Measurements from ENCODE around the gene SNTG2. TPM values are rescaled to one million over a fixed set of nuclear protein-coding genes. Genes with fewer than 3 reads are reported as not detected.

Gene SNTG2
- total and polyA plus RNA-seq, 10 of the 15 experiments (the other 5 are each of a cell fraction or from before 2014, with no cell fraction given): not detected

DNA sequence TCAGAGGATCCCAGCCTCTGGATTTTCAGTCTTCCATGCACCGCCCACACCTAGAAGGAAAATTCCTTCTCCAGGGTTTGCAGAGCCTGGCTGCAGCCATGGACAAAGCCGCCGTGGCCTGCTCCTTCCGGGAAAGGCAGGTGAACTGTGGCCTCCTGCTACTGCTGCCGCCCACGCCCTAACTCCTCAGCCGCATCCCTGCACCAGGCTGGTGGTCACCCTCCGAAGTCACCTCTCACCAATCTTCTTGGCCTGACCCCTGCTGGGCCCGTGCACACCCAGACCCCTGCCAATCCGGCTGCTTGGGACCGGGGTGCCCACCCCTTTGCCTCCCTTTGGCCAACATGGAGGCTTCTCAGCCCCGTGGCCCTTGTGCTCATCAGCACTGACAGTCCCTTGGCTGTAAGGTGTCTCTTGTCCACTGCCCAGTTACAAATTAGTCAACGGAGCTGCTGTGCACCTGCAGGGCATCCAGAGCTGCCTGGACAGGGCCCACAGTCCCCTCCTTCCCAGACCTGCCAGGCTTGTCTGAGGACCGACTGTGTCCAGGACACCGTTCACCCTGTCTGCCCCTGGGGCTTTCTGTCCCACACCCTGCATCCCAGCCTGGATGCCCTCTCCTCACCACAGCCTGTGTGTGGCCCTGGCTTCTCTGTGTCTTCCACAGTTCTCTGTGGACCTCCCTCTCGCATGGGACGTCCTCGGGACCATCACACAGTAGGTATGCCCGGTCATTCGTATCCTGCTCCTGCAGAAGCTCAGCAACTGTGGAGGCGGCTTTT is 332.6 kb downstream of the SNTG2 start:
- in situ Hi-C loops (cut with MboI): no loop called here
- SMC1A ChIA-PET (ENCODE audit: uncharacterized antibody, unreplicated experiment): no interaction called here
- no TSS peak for BruUV-seq (replicated peaks)

More for the DNA sequence above, 332.6 kb downstream of the SNTG2 start:
- Histone ChIP-seq H3K9ac (ENCODE audit: control insufficient read depth, insufficient read depth, low read length) (no peak overlapping the region), H3K36me3 (ENCODE audit: control insufficient read depth in 2 of 2, insufficient read depth in 2 of 2, low read length in 1 of 2) (no peaks in the 10 kb centered on the region), H2AFZ (ENCODE audit: control insufficient read depth, low read depth, low read length) (no peak overlapping the region), H3K79me2 (ENCODE audit: control insufficient read depth, insufficient read depth, low read length) (no peaks in the 10 kb centered on the region), H3K4me3 (no peak overlapping the region), H4K20me1 (ENCODE audit: control insufficient read depth, insufficient read depth) (no peaks in the 10 kb centered on the region), H3K4me2 (ENCODE audit: control insufficient read depth, insufficient read depth) (no peak overlapping the region), H3K4me1 (ENCODE audit: control insufficient read depth, insufficient read depth, low read length) (no peaks in the 10 kb centered on the region), H3K27ac (ENCODE audit: control insufficient read depth, insufficient read depth) (no peak overlapping the region), H3K27me3 (replicated peaks in 1 of 2; ENCODE audit: control insufficient read depth in 2 of 2, insufficient read depth in 2 of 2, low read length in 1 of 2) (no peaks in the 10 kb centered on the region), H3K9me3 (replicated peaks; ENCODE audit: control insufficient read depth, insufficient read depth, low read length) (no peaks in the 10 kb centered on the region)
- no peak for FAIRE-seq
- intact Hi-C loops (cut with micrococcal nuclease; ENCODE audit: unreplicated experiment): no loop called here
- CTCF ChIA-PET: no interaction called here
- POLR2A ChIA-PET: no interaction called here
- RAD21 ChIA-PET (ENCODE audit: unreplicated experiment): no interaction called here
- no peak for DNase-seq (ENCODE audit: low read depth, low spot score)
- 46% methylated on average over 20 of the region's 21 CpGs for WGBS (ENCODE audit: insufficient coverage, insufficient replicate concordance, low lambda C conversion rate, missing lambda C conversion rate)
- no peak for ATAC-seq
- no peak for TF ChIP-seq CHD4 (IDR thresholded peaks at IDR 0.05)
- TF ChIP-seq PML (IDR thresholded peaks at IDR 0.05; ENCODE audit: low read length): no peak
- TF ChIP-seq CBX5 (IDR thresholded peaks at IDR 0.05; ENCODE audit: low read depth): no peak
- TF ChIP-seq SP1 (IDR thresholded peaks at IDR 0.05; ENCODE audit: low read depth, low read length): no peak
- TF ChIP-seq, protein P1, sequence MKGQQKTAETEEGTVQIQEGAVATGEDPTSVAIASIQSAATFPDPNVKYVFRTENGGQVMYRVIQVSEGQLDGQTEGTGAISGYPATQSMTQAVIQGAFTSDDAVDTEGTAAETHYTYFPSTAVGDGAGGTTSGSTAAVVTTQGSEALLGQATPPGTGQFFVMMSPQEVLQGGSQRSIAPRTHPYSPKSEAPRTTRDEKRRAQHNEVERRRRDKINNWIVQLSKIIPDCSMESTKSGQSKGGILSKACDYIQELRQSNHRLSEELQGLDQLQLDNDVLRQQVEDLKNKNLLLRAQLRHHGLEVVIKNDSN (IDR thresholded peaks at IDR 0.05; ENCODE audit: borderline replicate concordance, extremely low read length, insufficient read depth, low read depth, low read length): no peak
- TF ChIP-seq, protein P2, sequence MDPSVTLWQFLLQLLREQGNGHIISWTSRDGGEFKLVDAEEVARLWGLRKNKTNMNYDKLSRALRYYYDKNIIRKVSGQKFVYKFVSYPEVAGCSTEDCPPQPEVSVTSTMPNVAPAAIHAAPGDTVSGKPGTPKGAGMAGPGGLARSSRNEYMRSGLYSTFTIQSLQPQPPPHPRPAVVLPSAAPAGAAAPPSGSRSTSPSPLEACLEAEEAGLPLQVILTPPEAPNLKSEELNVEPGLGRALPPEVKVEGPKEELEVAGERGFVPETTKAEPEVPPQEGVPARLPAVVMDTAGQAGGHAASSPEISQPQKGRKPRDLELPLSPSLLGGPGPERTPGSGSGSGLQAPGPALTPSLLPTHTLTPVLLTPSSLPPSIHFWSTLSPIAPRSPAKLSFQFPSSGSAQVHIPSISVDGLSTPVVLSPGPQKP (IDR thresholded peaks at IDR 0.05; ENCODE audit: low read depth, low read length): no peak
- TF ChIP-seq TCF7 (IDR thresholded peaks at IDR 0.05; ENCODE audit: borderline replicate concordance): no peak
- TF ChIP-seq IKZF2 (IDR thresholded peaks at IDR 0.05): no peak
